ENCODE results near the gene HEMK1.

Gene HEMK1

GRCh38 chr3:50573566-50574443 is 4.5 kb downstream of the HEMK1 start:
- POLR2A ChIA-PET, result no interaction called here
- Histone ChIP-seq H3K27ac (ENCODE audit: insufficient read depth in 1 of 2, low read depth in 1 of 2, low read length in 2 of 2, poor library complexity in 1 of 2, severe bottlenecking in 2 of 2) (no peak overlapping the region), H3K4me3 (ENCODE audit: control insufficient read depth in 1 of 7, extremely low read depth in 1 of 7, insufficient read depth in 4 of 7, low read depth in 2 of 7, low read length in 6 of 7) (no peak overlapping the region), H3K36me3 (ENCODE audit: control insufficient read depth in 4 of 4, insufficient read depth in 4 of 4, low read length in 3 of 4) (peaks cover 0 to 29% (median 23%) of the 10 kb centered on the region in 4 experiments), H3K27me3 (replicated peaks in 2 of 5; ENCODE audit: control insufficient read depth in 4 of 5, insufficient read depth in 5 of 5, low read length in 4 of 5) (no peaks in the 10 kb centered on the region), H3K4me1 (ENCODE audit: control extremely low read depth in 1 of 4, control insufficient read depth in 4 of 4, insufficient read depth in 4 of 4, low read length in 3 of 4) (peaks cover 7 to 65% (median 30%) of the 10 kb centered on the region in 4 experiments), H3K9me3 (ENCODE audit: control extremely low read depth in 1 of 5, control insufficient read depth in 4 of 5, insufficient read depth in 2 of 5, low read depth in 1 of 5, low read length in 4 of 5) (no peaks in the 10 kb centered on the region)
- no peak for DNase-seq
- CTCF ChIA-PET, result interaction anchor here (1.1 to 18.0 kb wide), 6 partner anchors 10 to 224 kb away, joined by 3 to 799 read pairs (median 10); partner anchors contain the start of genes CISH and MAPKAPK3
- WGBS (ENCODE audit: insufficient coverage), result 86% methylated on average over 6 of the region's 8 CpGs

- DNase-seq, result no peak
- peaks cover 0 to 33% (median 25%) of the 10 kb centered on the region in 4 experiments for H3K36me3 ChIP-seq (ENCODE audit: control insufficient read depth in 4 of 4, insufficient read depth in 4 of 4, low read length in 3 of 4)
- H3K4me1 ChIP-seq (ENCODE audit: control extremely low read depth in 1 of 4, control insufficient read depth in 4 of 4, insufficient read depth in 4 of 4, low read length in 3 of 4), result peaks cover 7 to 64% (median 27%) of the 10 kb centered on the region in 4 experiments
- ChIA-PET POLR2A (no interaction called here), CTCF (interaction anchor here (1.5 to 18.0 kb wide), 4 partner anchors 9 to 79 kb away, joined by 5 to 799 read pairs (median 108); partner anchors contain the start of genes CISH and MAPKAPK3)
- no CpG with 5 or more reads among the region's 1 CpG for WGBS (ENCODE audit: insufficient coverage)
- no peaks in the 10 kb centered on the region for H3K9me3 ChIP-seq (ENCODE audit: control extremely low read depth in 1 of 5, control insufficient read depth in 4 of 5, insufficient read depth in 2 of 5, low read depth in 1 of 5, low read length in 4 of 5)
- no peaks in the 10 kb centered on the region for H3K27me3 ChIP-seq (replicated peaks in 2 of 5; ENCODE audit: control insufficient read depth in 4 of 5, insufficient read depth in 5 of 5, low read length in 4 of 5)
- no peak overlapping the region for H3K4me3 ChIP-seq (ENCODE audit: control insufficient read depth in 1 of 7, extremely low read depth in 1 of 7, insufficient read depth in 4 of 7, low read depth in 2 of 7, low read length in 6 of 7)
- peak overlapping the region in 1 of 2 experiments; percentile 14 for H3K27ac ChIP-seq (ENCODE audit: insufficient read depth in 1 of 2, low read depth in 1 of 2, low read length in 2 of 2, poor library complexity in 1 of 2, severe bottlenecking in 2 of 2)
These were observed 5.1 kb downstream of the HEMK1 start for GRCh38 chr3:50574444-50574831.

- no peaks in the 10 kb centered on the region for H3K27me3 ChIP-seq (replicated peaks in 2 of 5; ENCODE audit: control insufficient read depth in 4 of 5, insufficient read depth in 5 of 5, low read length in 4 of 5)
- peaks cover 0 to 43% (median 32%) of the 10 kb centered on the region in 4 experiments for H3K36me3 ChIP-seq (ENCODE audit: control insufficient read depth in 4 of 4, insufficient read depth in 4 of 4, low read length in 3 of 4)
- peaks cover 2 to 59% (median 20%) of the 10 kb centered on the region in 4 experiments for H3K4me1 ChIP-seq (ENCODE audit: control extremely low read depth in 1 of 4, control insufficient read depth in 4 of 4, insufficient read depth in 4 of 4, low read length in 3 of 4)
- WGBS (ENCODE audit: insufficient coverage), result 100% methylated on average over 1 of the region's 6 CpGs
- no peak overlapping the region for H3K27ac ChIP-seq (ENCODE audit: insufficient read depth in 1 of 2, low read depth in 1 of 2, low read length in 2 of 2, poor library complexity in 1 of 2, severe bottlenecking in 2 of 2)
- ChIA-PET CTCF (interaction anchor here (0.9 to 18.0 kb wide), 4 partner anchors 8 to 40 kb away, joined by 3 to 799 read pairs (median 104); partner anchors contain the start of genes CISH and MAPKAPK3), POLR2A (interaction anchor here (1.2 kb wide), 1 partner anchor 11 kb away, joined by 5 read pairs; no protein-coding TSS in a partner anchor)
- H3K9me3 ChIP-seq (ENCODE audit: control extremely low read depth in 1 of 5, control insufficient read depth in 4 of 5, insufficient read depth in 2 of 5, low read depth in 1 of 5, low read length in 4 of 5), result no peaks in the 10 kb centered on the region
- no peak overlapping the region for H3K4me3 ChIP-seq (ENCODE audit: control insufficient read depth in 1 of 7, extremely low read depth in 1 of 7, insufficient read depth in 4 of 7, low read depth in 2 of 7, low read length in 6 of 7)
- DNase-seq, result no peak
These were observed 6.0 kb downstream of the HEMK1 start for GRCh38 chr3:50575372-50575771.

GRCh38 chr3:50577348-50577747 is 8.0 kb downstream of the HEMK1 start:
- Histone ChIP-seq H3K9me3 (ENCODE audit: control extremely low read depth in 1 of 5, control insufficient read depth in 4 of 5, insufficient read depth in 2 of 5, low read depth in 1 of 5, low read length in 4 of 5) (no peaks in the 10 kb centered on the region), H3K36me3 (ENCODE audit: control insufficient read depth in 4 of 4, insufficient read depth in 4 of 4, low read length in 3 of 4) (peaks cover 0 to 61% (median 43%) of the 10 kb centered on the region in 4 experiments), H3K27me3 (replicated peaks in 2 of 5; ENCODE audit: control insufficient read depth in 4 of 5, insufficient read depth in 5 of 5, low read length in 4 of 5) (no peaks in the 10 kb centered on the region), H3K4me1 (ENCODE audit: control extremely low read depth in 1 of 4, control insufficient read depth in 4 of 4, insufficient read depth in 4 of 4, low read length in 3 of 4) (peaks cover 0 to 46% (median 19%) of the 10 kb centered on the region in 4 experiments), H3K4me3 (ENCODE audit: control insufficient read depth in 1 of 7, extremely low read depth in 1 of 7, insufficient read depth in 4 of 7, low read depth in 2 of 7, low read length in 6 of 7) (no peak overlapping the region), H3K27ac (ENCODE audit: insufficient read depth in 1 of 2, low read depth in 1 of 2, low read length in 2 of 2, poor library complexity in 1 of 2, severe bottlenecking in 2 of 2) (no peak overlapping the region)
- no peak for DNase-seq
- WGBS (ENCODE audit: insufficient coverage), result 100% methylated on average over 2 of the region's 2 CpGs
- ChIA-PET POLR2A (no interaction called here), CTCF (interaction anchor here (2.9 to 18.0 kb wide), 4 partner anchors 7 to 75 kb away, joined by 8 to 799 read pairs (median 108); partner anchors contain the start of genes CISH, HEMK1 and MAPKAPK3)

- Histone ChIP-seq H3K36me3 (ENCODE audit: control insufficient read depth in 4 of 4, insufficient read depth in 4 of 4, low read length in 3 of 4) (peaks cover 0 to 73% (median 45%) of the 10 kb centered on the region in 4 experiments), H3K27me3 (replicated peaks in 2 of 5; ENCODE audit: control insufficient read depth in 4 of 5, insufficient read depth in 5 of 5, low read length in 4 of 5) (no peaks in the 10 kb centered on the region), H3K4me1 (ENCODE audit: control extremely low read depth in 1 of 4, control insufficient read depth in 4 of 4, insufficient read depth in 4 of 4, low read length in 3 of 4) (peaks cover 0 to 14% (median 5%) of the 10 kb centered on the region in 4 experiments), H3K27ac (ENCODE audit: insufficient read depth in 1 of 2, low read depth in 1 of 2, low read length in 2 of 2, poor library complexity in 1 of 2, severe bottlenecking in 2 of 2) (no peak overlapping the region), H3K9me3 (ENCODE audit: control extremely low read depth in 1 of 5, control insufficient read depth in 4 of 5, insufficient read depth in 2 of 5, low read depth in 1 of 5, low read length in 4 of 5) (no peaks in the 10 kb centered on the region), H3K4me3 (ENCODE audit: control insufficient read depth in 1 of 7, extremely low read depth in 1 of 7, insufficient read depth in 4 of 7, low read depth in 2 of 7, low read length in 6 of 7) (no peak overlapping the region)
- ChIA-PET POLR2A (interaction anchor here (0.8 kb wide), 1 partner anchor 21 kb away, joined by 3 read pairs; no protein-coding TSS in a partner anchor), CTCF (interaction anchor here (1.0 to 4.1 kb wide), 9 partner anchors 8 to 72 kb away, joined by 3 to 37 read pairs (median 4); partner anchors contain the start of gene CISH)
- WGBS (ENCODE audit: insufficient coverage), result 87% methylated on average over 7 of the region's 9 CpGs
- no peak for DNase-seq
These were observed 11.5 kb downstream of the HEMK1 start for GRCh38 chr3:50580683-50581458.

GRCh38 chr3:50581459-50581842 is 12.1 kb downstream of the HEMK1 start:
- ChIA-PET POLR2A (interaction anchor here (0.8 kb wide), 1 partner anchor 21 kb away, joined by 3 read pairs; no protein-coding TSS in a partner anchor), CTCF (interaction anchor here (1.0 to 4.1 kb wide), 9 partner anchors 8 to 71 kb away, joined by 3 to 37 read pairs (median 4); partner anchors contain the start of gene CISH)
- Histone ChIP-seq H3K4me3 (ENCODE audit: control insufficient read depth in 1 of 7, extremely low read depth in 1 of 7, insufficient read depth in 4 of 7, low read depth in 2 of 7, low read length in 6 of 7) (no peak overlapping the region), H3K27ac (ENCODE audit: insufficient read depth in 1 of 2, low read depth in 1 of 2, low read length in 2 of 2, poor library complexity in 1 of 2, severe bottlenecking in 2 of 2) (no peak overlapping the region), H3K36me3 (ENCODE audit: control insufficient read depth in 4 of 4, insufficient read depth in 4 of 4, low read length in 3 of 4) (peaks cover 0 to 73% (median 43%) of the 10 kb centered on the region in 4 experiments), H3K27me3 (replicated peaks in 2 of 5; ENCODE audit: control insufficient read depth in 4 of 5, insufficient read depth in 5 of 5, low read length in 4 of 5) (no peaks in the 10 kb centered on the region), H3K4me1 (ENCODE audit: control extremely low read depth in 1 of 4, control insufficient read depth in 4 of 4, insufficient read depth in 4 of 4, low read length in 3 of 4) (peaks cover 0 to 14% (median 5%) of the 10 kb centered on the region in 4 experiments), H3K9me3 (ENCODE audit: control extremely low read depth in 1 of 5, control insufficient read depth in 4 of 5, insufficient read depth in 2 of 5, low read depth in 1 of 5, low read length in 4 of 5) (no peaks in the 10 kb centered on the region)
- DNase-seq, result no peak
- 93% methylated on average over 2 of the region's 2 CpGs for WGBS (ENCODE audit: insufficient coverage)

All from common myeloid progenitor, CD34-positive (primary cell).